Activated CD4-positive, alpha-beta T cell treated with anti-CD3 and anti-CD28 coated beads, Interleukin-2, Interleukin-4, amounts not matched to agents 100 ng/mL and 50 ng/mL, durations not matched to agents 16 hours and 8 hours (primary cell): ENCODE data around the gene MORN1.
"Not testable (repeated sequence)": the region's sequence is repeated elsewhere in the genome, so short reads cannot be mapped to it uniquely, and the experiment has no call there.

ENCODE experiments used
- DNase-seq: peaks from one replicate; pipeline ENCODE4 v3.0.0-alpha.2; 2020; ENCODE audit warnings: low spot score

MORN1 gene

DNA sequence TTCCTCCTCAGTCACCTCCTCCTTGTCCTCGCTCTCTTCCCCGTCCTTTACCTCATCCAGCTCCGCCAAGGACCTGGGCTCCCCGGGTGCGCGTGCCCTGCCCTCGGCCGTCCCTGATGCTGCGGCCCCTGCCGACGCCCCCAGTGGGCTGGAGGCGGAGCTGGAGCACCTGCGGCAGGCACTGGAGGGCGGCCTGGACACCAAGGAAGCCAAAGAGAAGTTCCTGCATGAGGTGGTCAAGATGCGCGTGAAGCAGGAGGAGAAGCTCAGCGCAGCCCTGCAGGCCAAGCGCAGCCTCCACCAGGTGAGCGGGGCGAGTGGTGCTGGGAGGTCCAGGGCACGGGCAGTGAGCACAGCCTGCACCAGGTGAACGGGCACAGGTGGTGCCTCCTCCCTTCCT, 87.1 kb downstream of the MORN1 start:
- DNase-seq, result no peak

DNA sequence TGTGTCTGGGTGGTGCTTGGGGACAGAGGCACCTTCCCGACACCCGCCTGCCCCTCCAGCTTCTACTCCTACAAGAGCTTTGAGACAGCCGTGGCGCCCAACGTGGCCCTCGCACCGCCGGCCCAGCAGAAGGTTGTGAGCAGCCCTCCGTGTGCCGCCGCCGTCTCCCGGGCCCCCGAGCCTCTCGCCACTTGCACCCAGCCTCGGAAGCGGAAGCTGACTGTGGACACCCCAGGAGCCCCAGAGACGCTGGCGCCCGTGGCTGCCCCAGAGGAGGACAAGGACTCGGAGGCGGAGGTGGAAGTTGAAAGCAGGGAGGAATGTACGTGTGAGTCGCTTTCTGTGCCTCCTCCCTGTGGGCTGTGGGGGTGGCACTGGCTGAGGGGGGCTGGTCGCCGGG, 87.6 kb downstream of the MORN1 start:
- no peak for DNase-seq

DNA sequence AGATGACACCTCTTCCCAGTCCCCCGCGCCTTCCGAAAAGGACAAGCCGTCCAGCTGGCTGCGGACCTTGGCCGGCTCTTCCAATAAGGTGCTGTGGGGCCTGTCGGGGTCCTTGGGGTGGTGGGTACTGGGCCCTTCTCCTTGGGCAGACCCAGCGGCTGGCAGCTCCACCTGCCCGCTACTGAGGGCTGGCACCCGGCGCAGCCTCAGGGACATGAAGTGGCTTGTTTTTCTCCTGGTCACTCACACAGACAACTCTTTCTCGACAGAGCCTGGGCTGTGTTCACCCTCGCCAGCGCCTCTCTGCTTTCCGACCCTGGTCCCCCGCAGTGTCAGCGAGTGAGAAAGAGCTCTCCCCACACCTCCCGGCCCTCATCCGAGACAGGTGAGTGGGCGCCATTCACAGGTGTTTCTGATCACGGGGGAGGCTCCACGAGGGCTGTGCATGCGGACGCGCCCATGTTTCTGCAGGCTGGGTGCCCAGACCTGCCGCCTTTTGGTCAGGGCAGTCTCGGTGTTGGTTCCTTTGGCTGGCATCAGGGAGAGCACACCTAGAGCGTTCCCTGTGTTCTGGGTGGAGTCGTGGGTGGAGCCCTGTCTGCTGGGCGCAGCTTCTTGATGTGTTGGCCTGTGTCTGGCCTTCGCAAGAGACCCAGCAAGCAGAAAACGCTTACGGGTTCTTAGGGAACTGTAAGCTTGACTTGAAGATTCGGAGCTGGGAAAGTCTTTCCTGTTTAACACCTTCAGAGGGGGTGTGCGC, 88.2 kb downstream of the MORN1 start:
- no peak for DNase-seq

DNA sequence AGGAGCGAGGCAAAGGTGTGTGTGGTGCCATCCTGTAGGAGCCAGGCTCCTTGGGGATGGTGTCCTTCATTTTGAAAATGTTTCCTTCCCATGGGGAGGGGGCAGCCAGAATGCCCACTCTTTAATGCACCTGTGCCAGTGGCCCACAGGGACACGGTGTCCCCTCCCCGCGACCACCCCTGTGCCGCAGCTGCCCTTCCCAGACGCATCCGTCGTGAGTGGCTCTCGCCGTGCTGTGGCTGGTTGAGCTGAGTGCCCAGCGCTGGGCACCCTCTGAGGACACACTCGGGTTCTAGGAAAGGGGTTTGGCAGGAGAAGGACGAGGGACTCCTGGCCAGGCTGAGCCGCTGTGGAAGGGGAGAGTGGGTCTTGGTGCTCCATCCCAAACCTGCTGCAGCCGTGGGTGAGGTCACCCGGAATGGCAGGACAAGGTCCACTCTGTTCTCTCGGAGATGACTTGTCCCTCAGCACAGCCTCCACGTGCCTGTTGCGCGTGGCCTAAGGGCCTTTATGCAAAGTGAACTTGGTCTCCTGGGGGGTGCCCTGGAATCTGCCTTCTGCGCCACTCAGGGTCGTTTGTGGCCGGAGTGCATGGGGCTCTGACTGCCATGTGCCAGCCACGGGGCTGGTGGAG, 88.9 kb downstream of the MORN1 start:
- no peak for DNase-seq

DNA sequence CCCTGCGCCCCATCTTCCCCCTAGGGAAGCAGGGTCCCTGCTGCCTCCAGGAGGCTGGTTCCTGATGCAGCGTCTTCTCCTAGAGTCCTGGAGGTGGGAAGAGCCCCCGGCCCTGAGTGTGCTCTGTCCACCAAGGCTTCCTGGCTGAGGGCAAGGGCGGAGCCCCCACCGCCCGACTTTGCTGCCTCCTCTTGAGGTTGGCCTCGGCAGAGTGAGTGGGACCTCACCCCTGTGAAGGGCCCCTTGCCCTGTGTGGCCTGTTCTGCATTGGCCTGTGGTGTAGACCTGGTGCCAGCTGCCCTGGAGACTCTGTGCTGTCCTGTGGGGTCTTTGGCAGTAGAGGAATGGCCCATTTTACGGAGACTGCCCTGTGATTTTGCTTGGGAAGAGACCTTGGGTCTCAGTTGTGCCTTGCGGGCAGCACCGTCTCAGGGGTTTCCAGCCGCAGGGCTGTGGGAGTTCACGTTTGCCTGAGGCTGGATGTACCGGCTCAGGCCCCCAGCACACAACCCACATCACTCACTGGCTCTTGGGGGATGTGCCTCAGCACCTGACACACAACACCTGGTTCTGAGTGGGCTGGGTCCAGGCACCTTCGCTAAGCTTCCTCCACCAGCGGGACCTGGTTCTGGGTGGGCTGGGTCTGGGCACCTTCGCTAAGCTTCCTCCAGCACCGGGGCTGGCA, 89.6 kb downstream of the MORN1 start:
- no peak for DNase-seq

DNA sequence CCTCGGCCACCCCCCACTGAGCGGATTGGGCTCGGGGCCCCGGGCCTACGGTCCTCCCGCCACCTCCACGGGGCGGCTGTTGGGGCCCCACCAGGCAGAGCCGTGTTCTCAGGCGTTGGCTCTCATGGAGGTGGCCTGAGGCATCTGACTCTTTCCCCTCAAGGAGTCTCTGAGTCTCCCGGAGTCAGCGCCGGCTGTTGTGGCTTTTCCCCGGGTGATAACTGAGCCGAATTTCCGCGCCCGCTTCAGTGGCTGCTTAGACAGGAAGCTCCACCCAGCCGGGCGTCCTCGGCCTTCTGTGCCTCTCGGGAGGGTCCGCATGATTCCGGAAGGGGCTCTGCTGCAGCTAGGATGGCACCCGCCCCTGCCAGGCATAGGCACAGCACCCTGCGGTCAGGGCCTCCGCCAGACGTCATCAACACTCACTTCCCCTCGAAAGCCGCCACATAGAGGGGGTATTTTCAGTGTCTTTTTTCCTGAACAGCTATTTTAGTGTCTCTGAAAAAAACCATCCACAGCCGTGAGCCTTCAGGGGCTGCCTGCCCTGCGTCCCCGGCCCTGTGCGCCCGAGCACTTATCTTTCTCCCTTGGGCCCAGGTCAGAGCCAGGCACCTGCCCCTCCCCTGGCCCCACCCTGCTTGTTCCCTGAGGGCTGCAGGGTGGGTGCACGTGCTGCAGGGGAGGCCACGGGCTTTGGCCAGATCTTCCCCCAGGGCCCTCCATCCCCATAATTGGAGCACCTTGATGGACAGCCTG, 90.3 kb downstream of the MORN1 start:
- peak; percentile 93 for DNase-seq

DNA sequence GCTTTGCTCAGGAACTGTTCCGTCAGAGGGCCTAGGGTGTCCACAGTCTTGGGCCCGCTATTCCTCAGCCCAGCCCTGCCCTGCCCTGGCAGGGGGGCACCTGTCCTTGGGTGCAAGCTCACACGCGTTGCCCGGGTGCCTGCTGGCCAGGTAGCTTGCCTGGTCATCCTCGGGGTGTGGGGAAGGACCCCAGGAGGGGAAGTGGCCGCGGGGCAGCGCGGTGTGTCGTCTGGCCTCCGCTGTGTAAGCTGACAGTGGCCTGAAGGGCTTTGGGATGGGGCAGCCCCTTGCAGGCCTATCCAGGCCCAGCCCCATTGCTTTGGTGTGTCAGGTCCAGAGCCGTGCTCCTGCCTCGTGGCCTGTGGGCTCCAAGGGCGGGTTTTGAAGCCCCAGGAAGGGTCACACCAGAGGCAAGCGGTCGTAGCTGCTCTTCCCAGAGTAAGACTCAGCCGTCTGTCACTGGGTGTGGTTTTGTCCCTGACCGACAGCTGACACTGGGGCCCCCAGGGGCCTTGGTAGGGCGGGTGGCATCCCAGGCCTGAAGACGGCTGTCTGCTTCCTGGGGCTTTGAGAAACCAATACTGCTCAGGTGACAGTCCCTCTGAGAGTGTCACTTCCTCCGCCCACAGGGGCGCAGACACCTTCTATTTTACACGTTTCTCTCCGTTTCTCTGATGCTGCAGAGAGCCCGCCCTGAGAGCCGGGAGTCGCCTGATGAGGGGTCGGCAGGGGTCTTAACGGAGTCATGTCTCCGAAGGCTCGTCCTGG, 91.2 kb downstream of the MORN1 start:
- DNase-seq, result peak; percentile 87

DNA sequence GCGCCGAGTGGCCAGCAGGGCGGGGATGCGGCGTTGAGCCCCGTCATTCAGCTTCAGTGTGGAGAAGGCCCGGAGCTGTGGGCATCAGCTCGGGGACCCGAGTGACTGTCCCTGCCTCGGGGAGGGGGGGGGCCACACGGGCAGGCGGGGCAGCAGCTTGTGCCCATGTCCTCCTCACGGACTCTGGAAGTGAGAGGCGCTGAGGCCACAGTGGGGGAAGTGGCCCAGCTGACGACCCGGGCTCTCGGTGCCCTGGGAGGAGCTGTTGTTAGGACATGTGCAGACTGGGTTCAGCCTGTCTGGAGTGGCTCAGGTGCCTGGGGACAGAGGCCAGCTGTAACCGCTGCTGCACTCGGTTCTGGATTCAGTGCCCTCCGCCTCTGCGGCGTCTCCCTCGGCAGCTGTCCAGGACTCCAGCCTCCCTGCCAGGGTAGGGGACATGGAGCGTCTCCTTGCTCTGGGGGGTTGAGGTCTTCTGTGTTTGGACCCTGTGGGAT, 92.2 kb downstream of the MORN1 start:
- DNase-seq, result no peak

DNA sequence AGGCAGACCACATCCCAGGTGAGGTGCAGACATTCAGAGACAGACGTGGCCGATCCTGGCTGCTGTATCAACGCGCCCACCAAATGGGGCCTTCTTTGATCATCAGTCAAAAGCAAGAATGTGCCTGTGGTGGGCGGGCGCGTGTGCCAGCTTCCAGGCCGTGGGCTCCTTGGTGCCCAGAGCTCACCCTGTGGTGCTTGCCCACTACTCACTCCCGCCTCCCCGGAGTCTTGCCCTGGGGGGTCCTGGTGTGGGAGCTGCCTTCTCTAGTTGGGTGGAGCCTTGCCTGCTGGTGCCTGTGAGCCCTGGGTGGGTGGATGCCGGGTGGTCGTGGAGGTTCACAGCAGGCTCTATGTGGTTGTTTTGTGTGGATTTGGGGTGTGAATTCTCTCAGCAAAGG, 92.7 kb downstream of the MORN1 start:
- no peak for DNase-seq

DNA sequence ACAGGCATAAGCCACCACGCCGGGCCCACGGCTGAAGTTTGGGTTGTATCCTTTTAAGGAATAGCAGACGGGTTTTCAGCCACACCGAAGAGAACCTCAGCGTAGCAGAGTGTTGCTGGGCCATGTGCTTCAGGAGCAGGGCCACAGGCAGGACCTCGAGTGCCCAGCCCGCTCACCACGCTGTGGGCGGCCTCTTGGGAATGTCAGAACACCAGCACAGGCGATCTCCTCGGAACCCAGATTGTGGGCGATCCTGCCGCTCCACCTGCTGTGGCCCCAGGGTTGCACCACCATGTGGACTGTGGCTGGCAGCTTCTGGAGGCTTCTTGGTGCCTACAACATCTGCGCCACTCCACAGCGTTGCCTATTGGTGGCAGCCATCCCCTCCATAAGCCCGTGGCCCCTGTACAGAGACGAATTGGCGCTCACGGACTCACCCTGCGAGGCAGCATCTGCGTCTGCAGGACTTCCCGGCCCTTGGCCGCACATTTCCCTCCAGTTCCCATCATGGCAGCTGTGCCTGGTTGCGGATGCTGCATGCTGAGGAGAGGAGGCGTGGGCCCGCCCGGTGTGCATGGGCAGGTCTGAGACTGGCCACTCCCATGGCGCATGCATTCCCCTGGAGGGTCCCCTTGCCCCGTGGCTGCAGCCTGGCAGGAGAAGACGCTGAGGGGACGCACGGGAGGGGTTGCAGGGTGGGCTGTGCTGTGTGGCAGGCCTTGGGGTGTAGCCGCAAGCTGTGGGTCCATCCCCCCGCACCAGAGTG, 93.9 kb downstream of the MORN1 start:
- DNase-seq, result no peak

DNA sequence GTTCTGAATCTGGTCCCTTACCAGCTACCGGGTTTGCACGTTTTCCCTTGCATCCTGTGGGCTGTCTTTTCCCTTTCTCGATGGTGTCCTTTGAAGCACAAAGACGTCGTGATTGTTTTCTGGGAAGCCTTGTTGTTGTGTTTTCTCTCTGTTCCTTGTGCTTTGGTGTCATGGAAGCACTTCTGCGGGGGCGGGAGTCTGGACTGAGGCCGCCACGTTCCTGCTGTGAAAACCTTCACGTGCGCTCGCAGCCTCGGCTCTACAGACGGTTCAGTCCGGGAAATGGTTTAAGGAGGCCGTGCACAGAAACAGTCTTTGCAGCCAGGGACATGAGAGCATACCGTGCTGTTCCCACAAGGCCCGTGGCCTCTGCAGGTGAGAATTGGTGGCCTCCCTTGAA, 94.7 kb downstream of the MORN1 start:
- DNase-seq, result no peak

DNA sequence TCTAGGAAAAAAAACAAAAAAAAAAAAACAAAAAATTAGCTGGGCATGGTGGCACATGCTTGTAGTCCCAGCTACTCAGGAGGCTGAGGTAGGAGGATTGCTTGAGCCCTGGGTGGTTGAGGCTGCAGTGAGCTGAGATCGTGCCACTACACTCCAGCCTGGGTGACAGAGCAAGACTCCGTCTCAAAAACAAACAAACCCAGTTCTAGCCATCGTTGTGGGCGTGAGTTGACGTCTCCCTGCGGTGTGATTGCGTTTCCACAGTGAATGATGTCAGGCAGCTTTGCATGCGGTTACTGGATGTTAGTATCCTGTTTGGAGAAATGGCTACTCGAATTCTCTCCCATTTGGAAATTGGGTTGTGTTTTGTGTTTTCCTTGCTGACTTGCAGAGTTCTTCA, 95.1 kb downstream of the MORN1 start:
- DNase-seq, result not testable (repeated sequence)

DNA sequence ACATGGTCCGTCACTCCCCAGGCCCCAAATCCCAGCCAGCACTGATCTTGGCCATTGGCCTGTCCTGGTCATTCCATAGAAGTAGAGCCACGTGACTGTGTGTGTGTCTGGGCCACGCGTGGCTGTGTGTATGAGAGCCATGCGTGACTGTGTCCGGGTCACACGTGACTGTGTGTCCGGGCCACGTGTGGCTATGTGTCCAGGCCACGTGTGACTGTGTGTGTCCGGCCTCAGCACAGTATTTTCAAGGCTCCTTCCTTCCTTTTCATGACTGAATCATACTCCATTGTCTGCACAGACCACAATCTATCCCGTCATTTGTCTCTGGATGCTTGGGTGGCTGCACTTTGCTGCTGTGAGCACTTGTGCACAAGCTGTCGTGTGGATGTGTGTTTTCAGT, 95.8 kb downstream of the MORN1 start:
- no peak for DNase-seq

DNA sequence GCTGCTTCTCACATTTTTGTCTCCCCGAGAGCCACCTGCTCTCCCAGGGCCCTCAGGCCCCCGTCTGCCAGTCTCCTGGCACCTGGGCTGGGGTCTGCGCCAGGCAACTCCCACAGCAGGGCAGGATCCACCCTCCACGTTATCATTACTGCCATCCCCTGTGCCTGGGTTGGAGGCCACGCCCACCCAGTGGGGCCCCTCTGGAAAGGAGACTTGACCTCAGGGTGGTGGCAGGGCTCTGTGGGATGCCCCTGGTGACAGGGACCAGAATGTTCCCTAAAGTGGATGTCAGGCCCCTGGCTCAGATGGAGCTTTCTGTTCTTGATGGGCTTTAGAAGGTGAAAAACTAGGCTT, 96.7 kb downstream of the MORN1 start:
- DNase-seq, result no peak

DNA sequence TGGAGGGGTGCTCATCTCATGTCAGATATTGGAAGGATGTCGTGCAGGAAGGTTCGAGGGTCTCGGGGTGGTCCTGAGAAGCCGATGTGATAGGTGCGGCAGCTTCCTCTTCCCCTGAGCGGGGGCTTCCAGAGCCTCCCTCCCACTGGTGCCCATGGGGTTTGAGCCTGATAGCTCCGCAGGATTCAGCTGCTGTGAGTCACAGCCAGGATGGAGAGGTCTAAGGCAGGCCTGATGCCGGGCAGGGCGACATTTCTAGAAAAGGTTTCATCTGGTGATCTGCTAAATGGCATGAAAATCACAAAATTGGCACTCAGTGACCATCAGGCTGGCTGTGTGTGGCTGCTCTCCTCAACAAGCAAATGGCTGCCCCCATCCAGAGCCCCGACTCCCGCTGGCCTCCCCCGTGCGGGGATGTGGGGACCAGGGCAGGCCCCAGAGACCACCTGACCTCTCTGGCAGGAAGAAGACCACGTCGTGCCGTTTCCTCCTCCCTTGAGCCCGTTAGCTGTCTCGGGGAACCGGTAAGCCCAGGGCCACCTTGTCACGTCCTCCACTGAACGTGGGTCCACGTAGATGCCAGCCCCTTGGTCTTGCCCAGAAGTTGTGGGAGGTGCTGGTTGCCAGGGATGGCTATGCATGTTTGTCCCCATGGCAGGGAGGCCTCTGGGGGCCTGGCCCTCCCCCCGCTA, 97.2 kb downstream of the MORN1 start:
- no peak for DNase-seq

DNA sequence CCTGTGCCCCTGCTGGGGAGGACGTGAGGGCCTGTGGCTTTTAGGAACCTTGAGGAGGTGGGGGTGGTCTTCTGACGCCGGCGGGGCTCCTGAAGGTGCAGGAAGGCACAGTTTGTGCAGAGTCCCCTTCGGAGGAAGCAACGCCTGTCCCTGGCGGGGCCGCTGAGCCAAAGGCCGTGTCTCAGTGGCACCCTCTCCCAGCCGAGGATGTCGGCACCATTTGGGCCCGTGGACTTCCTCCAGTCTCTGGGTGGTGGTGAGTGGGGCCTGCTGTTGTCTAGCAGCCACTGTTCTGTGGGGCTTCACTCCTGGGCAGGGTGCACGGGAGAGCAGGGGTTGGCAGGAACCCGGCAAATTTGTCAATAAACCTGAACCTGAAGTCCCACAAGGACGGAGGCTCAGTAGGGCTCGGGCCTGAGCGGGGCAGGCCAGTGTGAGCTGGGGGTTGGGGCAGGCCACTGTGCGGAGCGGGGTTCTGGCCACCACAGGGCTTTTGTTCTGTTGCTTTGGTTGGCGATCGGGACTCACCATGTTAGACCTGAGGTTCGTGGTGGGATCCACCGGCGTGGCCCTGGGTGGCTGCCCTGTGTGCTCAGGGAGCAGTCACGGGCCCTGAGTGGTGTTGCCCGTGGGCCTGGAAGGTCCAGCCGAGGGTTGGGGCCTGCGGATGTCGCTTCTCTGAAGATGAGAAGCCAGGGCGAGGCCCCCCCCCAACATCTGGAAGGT, 98.5 kb downstream of the MORN1 start:
- no peak for DNase-seq

DNA sequence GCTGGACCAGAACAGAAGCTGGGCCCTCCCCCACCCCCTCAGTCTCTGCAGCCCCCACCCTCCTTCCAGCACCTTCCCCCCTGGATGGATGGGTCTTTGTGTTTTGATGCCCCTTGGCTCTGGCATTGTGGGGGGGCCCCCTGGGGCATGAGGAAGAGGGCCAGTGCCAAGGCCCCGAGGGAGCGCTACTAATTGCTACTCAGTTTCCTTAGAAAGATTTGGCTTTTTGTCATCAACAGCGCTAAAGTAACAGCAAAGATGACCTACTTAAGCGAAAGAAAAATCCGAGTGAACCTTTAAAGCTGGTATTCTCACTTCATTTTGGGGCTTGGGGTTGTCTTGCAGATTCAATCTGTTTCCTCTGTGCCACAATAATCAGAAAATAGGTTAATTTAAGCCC, 99.8 kb downstream of the MORN1 start:
- no peak for DNase-seq

DNA sequence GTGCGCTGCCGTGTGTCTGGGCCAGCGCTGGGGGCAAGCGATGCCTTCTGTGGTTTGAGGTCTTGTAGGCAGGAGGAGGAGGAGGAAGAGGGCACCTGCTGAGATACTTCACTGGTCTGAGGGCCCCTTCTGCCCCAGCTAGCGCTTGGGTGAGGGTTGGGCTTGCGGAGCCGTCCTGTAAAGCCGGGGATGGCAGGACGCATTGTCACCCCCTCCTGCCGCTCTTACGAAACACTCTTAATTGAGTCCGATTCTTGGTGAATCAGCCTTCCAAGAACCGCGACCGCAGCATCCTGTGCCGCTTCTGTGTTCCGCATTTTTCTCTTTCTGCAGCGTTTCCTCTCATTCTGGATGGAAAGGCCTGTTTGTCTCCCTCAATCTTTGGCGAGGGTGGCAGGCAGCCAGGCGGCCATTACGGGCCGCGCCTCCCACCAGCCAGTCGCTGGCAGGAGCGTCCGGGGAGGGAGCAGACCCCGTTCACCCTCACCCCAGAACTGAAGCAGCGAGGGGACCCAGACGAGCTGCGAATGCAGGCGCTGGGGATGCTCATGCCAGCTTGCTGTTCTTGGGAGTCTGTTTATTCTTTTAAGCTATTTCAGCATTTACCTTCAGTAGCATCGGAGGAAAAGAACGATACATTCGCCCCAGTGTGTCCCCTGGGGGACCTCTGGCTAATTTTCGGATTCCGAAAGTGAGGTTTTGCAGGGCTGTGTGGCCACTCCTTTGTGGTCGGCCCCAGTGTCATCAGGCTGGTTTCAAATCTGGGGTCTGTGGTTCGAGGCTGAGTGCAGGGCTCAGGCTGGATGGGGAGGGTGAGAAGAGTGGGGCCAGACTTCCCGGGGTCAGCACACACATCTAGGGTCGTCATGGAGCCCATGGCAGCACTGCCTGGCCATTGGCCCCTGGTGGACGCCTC, 100.5 kb downstream of the MORN1 start:
- peak; percentile 92 for DNase-seq

DNA sequence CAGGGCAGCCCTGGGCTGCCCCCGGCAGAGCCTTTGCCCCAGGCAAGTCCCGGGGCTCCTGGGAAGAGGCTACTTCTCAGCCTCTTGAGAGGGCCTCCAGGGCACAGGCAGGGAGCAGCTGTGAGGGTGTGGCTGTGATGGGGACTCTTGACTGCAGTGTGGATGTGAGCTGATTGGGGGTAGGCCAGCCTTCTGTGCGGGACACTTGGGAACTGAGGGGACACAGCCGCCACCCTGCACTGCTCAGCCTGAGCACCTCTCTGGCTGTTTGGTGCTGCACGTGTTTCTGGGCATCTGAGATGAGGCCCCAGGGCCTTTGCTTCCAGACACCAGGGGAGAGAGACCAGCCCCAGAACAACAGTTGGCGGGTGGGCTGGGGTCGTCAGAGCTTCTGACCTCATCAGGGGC, 101.2 kb downstream of the MORN1 start:
- no peak for DNase-seq
